Endothelial cell of umbilical vein (primary cell): ENCODE data around the gene TRMT44. TPM values are rescaled to one million over a fixed set of nuclear protein-coding genes. Genes with fewer than 3 reads are reported as not detected.

ENCODE experiments used
- BruUV-seq: library from RNA; stranded (reverse); fragments of 400-500 nt; replicated peaks from 2 replicates; lab custom pipeline; 2021; lab: Mats Ljungman, UMichigan
- CTCF ChIA-PET: fragments of 300-600, 350-600 bp; sonication (Branson Sonifier 250); formaldehyde crosslinking; loops from one replicate; lab custom pipeline; 2021; ENCODE audit warnings: antibody characterized with exemption, inconsistent platforms; lab: Charles Lee
- POLR2A ChIA-PET: fragments of 300-600, 350-600 bp; sonication (Branson Sonifier 250); formaldehyde crosslinking; loops from one replicate; lab custom pipeline; 2021; ENCODE audit warnings: antibody characterized with exemption, inconsistent platforms; lab: Charles Lee
- DNase-seq: peaks from one replicate; pipeline ENCODE4 v3.0.0-alpha.2; 2011; ENCODE audit warnings: low read depth, low spot score
- FAIRE-seq: peaks from 2 replicates; lab custom pipeline; 2011; peaks lifted over from hg19 to GRCh38; lab: Jason Lieb, UNC
- H2AFZ ChIP-seq: 2 replicates; pipeline ENCODE4 v1.6.0; 2012; ENCODE audit warnings: low read depth, low read length, control low read depth, inconsistent platforms
- H3K27ac ChIP-seq: 2 replicates; pipeline ENCODE4 v1.5.1; 2011; ENCODE audit warnings: low read depth, mild to moderate bottlenecking, control low read depth, low read length, moderate library complexity; ENCODE audit not compliant: insufficient read depth
- H3K27me3 ChIP-seq, 2 experiments: 2 replicates each; pipeline versions ENCODE4 v1.6.0 to v1.6.1; 2011; ENCODE audit warnings: low read length in 2 of 2, mixed read lengths in 1 of 2; ENCODE audit not compliant: control insufficient read depth in 2 of 2, insufficient read depth in 2 of 2
- H3K36me3 ChIP-seq, 2 experiments: 2 replicates in 1 of 2; 3 replicates in 1 of 2; pipeline ENCODE4 v1.5.1; 2011; ENCODE audit warnings: low read length in 2 of 2, mild to moderate bottlenecking in 1 of 2, moderate library complexity in 1 of 2; ENCODE audit not compliant: control insufficient read depth in 2 of 2, insufficient read depth in 2 of 2; ENCODE audit errors: extremely low read depth in 1 of 2
- H3K4me1 ChIP-seq: 3 replicates; pipeline ENCODE4 v1.5.1; 2011; ENCODE audit warnings: mild to moderate bottlenecking, low read length; ENCODE audit not compliant: control insufficient read depth, insufficient read depth; ENCODE audit errors: extremely low read depth
- H3K4me2 ChIP-seq: 2 replicates; pipeline ENCODE4 v1.6.1; 2011; ENCODE audit warnings: low read length, control low read depth, mixed read lengths; ENCODE audit not compliant: insufficient read depth
- H3K4me3 ChIP-seq, 3 experiments: fragments of 200-600 bp in 1 of 3; sonication (generic), shearing (Covaris generic) in 1 of 3; replicated peaks in 1 of 3; 2 replicates each; pipeline ENCODE4 v1.5.1; 2011 to 2016; ENCODE audit warnings: control low read depth in 3 of 3, low read length in 3 of 3, mild to moderate bottlenecking in 2 of 3, inconsistent platforms in 1 of 3, low read depth in 1 of 3, moderate library complexity in 1 of 3; ENCODE audit not compliant: insufficient read depth in 1 of 3
- H3K79me2 ChIP-seq: 2 replicates; pipeline ENCODE4 v1.6.0; 2012; ENCODE audit warnings: low read length, inconsistent platforms; ENCODE audit not compliant: control insufficient read depth, insufficient read depth
- H3K9ac ChIP-seq: replicated peaks from 2 replicates; pipeline ENCODE3; 2011; ENCODE audit warnings: low read length, control low read depth; ENCODE audit not compliant: insufficient read depth; ENCODE audit errors: extremely low read depth
- H3K9me1 ChIP-seq: replicated peaks from 3 replicates; pipeline ENCODE4 v1.6.0; 2011; ENCODE audit warnings: mild to moderate bottlenecking, low read length; ENCODE audit not compliant: control insufficient read depth, insufficient read depth; ENCODE audit errors: extremely low read depth
- H3K9me3 ChIP-seq: replicated peaks from 2 replicates; pipeline ENCODE4 v1.5.1; 2012; ENCODE audit warnings: low read length, inconsistent platforms; ENCODE audit not compliant: control insufficient read depth, insufficient read depth
- H4K20me1 ChIP-seq: replicated peaks from 2 replicates; pipeline ENCODE3; 2011; ENCODE audit warnings: mild to moderate bottlenecking, low read length; ENCODE audit not compliant: control insufficient read depth, insufficient read depth; ENCODE audit errors: extremely low read depth
- CTCF ChIP-seq, 2 donors: IDR thresholded peaks; 1 replicate in 1 of 2; 2 replicates in 1 of 2; pipeline ENCODE4 v1.5.1; 2011; ENCODE audit warnings: low read length in 2 of 2, mild to moderate bottlenecking in 2 of 2, moderate library complexity in 2 of 2, control low read depth in 1 of 2, inconsistent platforms in 1 of 2, low read depth in 1 of 2; ENCODE audit not compliant: insufficient read depth in 1 of 2; ENCODE audit errors: extremely low read depth in 1 of 2
- EZH2 ChIP-seq: IDR thresholded peaks from 2 replicates; pipeline ENCODE4 v1.6.1; 2012; ENCODE audit warnings: borderline replicate concordance, low read depth, mild to moderate bottlenecking, moderate library complexity, low read length, inconsistent platforms; ENCODE audit not compliant: severe bottlenecking
- FOS ChIP-seq: IDR thresholded peaks from 2 replicates; pipeline ENCODE4 v1.6.1; 2011; ENCODE audit warnings: mild to moderate bottlenecking, low read length, moderate library complexity, borderline replicate concordance; ENCODE audit not compliant: insufficient read depth
- GATA2 ChIP-seq: IDR thresholded peaks from 2 replicates; pipeline ENCODE4 v1.7.0; 2011; ENCODE audit warnings: low read depth, mild to moderate bottlenecking, moderate library complexity, mixed read lengths, low read length; ENCODE audit not compliant: insufficient read length, insufficient read depth
- MAX ChIP-seq: IDR thresholded peaks from 2 replicates; pipeline ENCODE4 v1.6.1; 2011; ENCODE audit not compliant: insufficient read depth, insufficient read length
- MYC ChIP-seq: IDR thresholded peaks from one replicate; pipeline ENCODE4 v1.6.1; 2011; ENCODE audit warnings: mild to moderate bottlenecking, low read depth, low read length
- POLR2A ChIP-seq: IDR thresholded peaks from 2 replicates; pipeline ENCODE4 v1.6.1; 2012; ENCODE audit warnings: low read depth, mild to moderate bottlenecking, control low read depth, low read length
- POLR2AphosphoS5 ChIP-seq: IDR thresholded peaks from 2 replicates; pipeline ENCODE4 v1.6.1; 2012; ENCODE audit warnings: low read depth, mild to moderate bottlenecking, control low read depth, low read length, moderate library complexity; ENCODE audit not compliant: insufficient read depth
- dilution Hi-C: fragments of 300-500 bp; cut with MboI; formaldehyde crosslinking; loops from one replicate; pipeline ENCODE4 v1.15.0; 2019; ENCODE audit warnings: low sequenced_read_pairs; ENCODE audit not compliant: extremely low pct_ligation_motif_present
- intact Hi-C: fragments of 100-400 bp; cut with micrococcal nuclease; formaldehyde crosslinking; loops from one replicate; pipeline ENCODE4 v1.10.0; 2022
- polyA plus RNA-seq, 4 experiments: library from polyadenylated mRNA; depleted of rRNA in 3 of 4; stranded (reverse) in 3 of 4; unstranded in 1 of 4; fragments of >200 nt; gene quantifications; 2 replicates each; pipeline versions ENCODE4 v1.2.1 to v1.2.3, GENCODE V29; 2011 to 2012; ENCODE audit warnings: missing spikeins in 1 of 4
- total RNA-seq: library from RNA; stranded (reverse); gene quantifications from 2 replicates; pipeline ENCODE4 v1.2.3, GENCODE V29; 2021

Gene TRMT44
- total and polyA plus RNA-seq, 2 donors (not counting 3 experiments of a cell fraction or from before 2014, with no cell fraction given), result 10.4 to 17.3 TPM

GRCh38 chr4:8431553-8431952 lies 9.0 kb upstream of the TRMT44 start:
- POLR2A ChIA-PET, result no interaction called here
- no peaks in the 10 kb centered on the region for H3K9me1 ChIP-seq
- DNase-seq (no peak), FAIRE-seq (no peak)
- dilution Hi-C loops, result no loop called here
- TF ChIP-seq MYC, result no peak
- no peak for TF ChIP-seq GATA2
- no peak for TF ChIP-seq EZH2
- no peak for TF ChIP-seq FOS
- TF ChIP-seq MAX, result no peak
- no peak for TF ChIP-seq POLR2A
- TF ChIP-seq CTCF (IDR thresholded peaks at IDR 0.05; ENCODE audit: extremely low read depth in 1 of 2, insufficient read depth in 1 of 2, low read depth in 1 of 2, low read length in 2 of 2), result no peak
- TF ChIP-seq POLR2AphosphoS5, result no peak
- CTCF ChIA-PET, result no interaction called here
- no peak overlapping the region for H2AFZ ChIP-seq
- H3K9me3 ChIP-seq, result no peaks in the 10 kb centered on the region
- H3K36me3 ChIP-seq, result no peaks in the 10 kb centered on the region
- no peak overlapping the region for H3K9ac ChIP-seq
- BruUV-seq, result no TSS peak
- intact Hi-C loops, result no loop called here
- H3K4me3 ChIP-seq, result no peak overlapping the region
- peaks cover 21% of the 10 kb centered on the region for H3K4me1 ChIP-seq
- H4K20me1 ChIP-seq, result no peaks in the 10 kb centered on the region
- H3K79me2 ChIP-seq, result peaks cover 12% of the 10 kb centered on the region
- H3K4me2 ChIP-seq, result no peak overlapping the region
- no peak overlapping the region for H3K27ac ChIP-seq
- no peaks in the 10 kb centered on the region for H3K27me3 ChIP-seq
